SU-DHL-6 (cell line): ENCODE data around the gene CSRNP3.

ENCODE experiments used
- H2AFZ ChIP-seq: fragments of 200-600 bp; sonication (generic); 2 replicates; pipeline ENCODE4 v1.6.1; 2014; ENCODE audit warnings: low read depth, mild to moderate bottlenecking, moderate library complexity, mixed read lengths, antibody characterized with exemption, low read length; ENCODE audit not compliant: severe bottlenecking
- H3F3A ChIP-seq: fragments of 200-600 bp; shearing (Covaris generic); 2 replicates; pipeline ENCODE4 v1.6.0; 2016; ENCODE audit warnings: antibody characterized with exemption, mild to moderate bottlenecking; ENCODE audit not compliant: insufficient read depth
- H3K27ac ChIP-seq: fragments of 200-600 bp; sonication (generic); 2 replicates; pipeline ENCODE4 v1.5.1; 2016; ENCODE audit warnings: low read depth, mild to moderate bottlenecking, low read length, moderate library complexity, mixed read lengths
- H3K27me3 ChIP-seq: fragments of 200-600 bp; sonication (generic), shearing (Covaris generic); 2 replicates; pipeline ENCODE4 v1.6.0; 2014; ENCODE audit warnings: mild to moderate bottlenecking, low read length
- H3K36me3 ChIP-seq: fragments of 200-600 bp; sonication (generic); 2 replicates; pipeline ENCODE4 v1.6.1; 2014; ENCODE audit warnings: mild to moderate bottlenecking, low read length, mixed read lengths
- H3K4me2 ChIP-seq: fragments of 300-600, 200-600 bp; shearing (Covaris generic), sonication (generic); 2 replicates; pipeline ENCODE4 v1.6.0; 2014; ENCODE audit warnings: low read length, low read depth, mild to moderate bottlenecking; ENCODE audit not compliant: poor library complexity, severe bottlenecking
- H3K4me3 ChIP-seq: fragments of 200-600 bp; sonication (generic); 2 replicates; pipeline ENCODE4 v1.5.1; 2014; ENCODE audit warnings: antibody characterized with exemption, low read length, mild to moderate bottlenecking, mixed read lengths; ENCODE audit not compliant: insufficient read depth, poor library complexity, severe bottlenecking
- H3K79me2 ChIP-seq: fragments of 200-600 bp; sonication (generic); 2 replicates; pipeline ENCODE4 v1.6.1; 2014; ENCODE audit warnings: mild to moderate bottlenecking, low read length, moderate library complexity; ENCODE audit not compliant: insufficient read depth
- H3K9ac ChIP-seq: fragments of 200-600 bp; sonication (generic); 2 replicates; pipeline ENCODE4 v1.7.0; 2014; ENCODE audit warnings: mild to moderate bottlenecking, low read length
- H3K9me2 ChIP-seq: fragments of 200-600 bp; sonication (generic); replicated peaks from 2 replicates; pipeline ENCODE4 v1.6.1; 2014; ENCODE audit warnings: low read length; ENCODE audit not compliant: insufficient read depth
- H3K9me3 ChIP-seq: fragments of 200-600 bp; sonication (generic); 2 replicates; pipeline ENCODE4 v1.6.1; 2014; ENCODE audit warnings: low read length, mixed read lengths; ENCODE audit not compliant: insufficient read depth
- H4K20me1 ChIP-seq: fragments of 200-600 bp; sonication (generic); 2 replicates; pipeline ENCODE4 v1.6.1; 2014; ENCODE audit warnings: low read depth, mild to moderate bottlenecking, antibody characterized with exemption, low read length, moderate library complexity, mixed read lengths
- EZH2phosphoT487 ChIP-seq: fragments of 200-600 bp; sonication (generic), shearing (Covaris generic); conservative IDR thresholded peaks from 2 replicates; pipeline ENCODE4 v1.6.1; 2018; ENCODE audit warnings: mild to moderate bottlenecking, antibody characterized with exemption, low read length, moderate library complexity, mixed read lengths
- TF ChIP-seq, protein P1 (sequence below): fragments of 200-600 bp; sonication (generic); IDR thresholded peaks from one replicate; pipeline ENCODE4 v1.5.1; 2017; ENCODE audit warnings: antibody characterized with exemption, mild to moderate bottlenecking, low read length, moderate library complexity; ENCODE audit not compliant: insufficient read depth, poor library complexity, severe bottlenecking

Gene CSRNP3

GRCh38 chr2:165472922-165473321 lies 3.4 kb downstream of the CSRNP3 start:
- no peaks in the 10 kb centered on the region for H4K20me1 ChIP-seq
- no peaks in the 10 kb centered on the region for H3K9me2 ChIP-seq
- no peaks in the 10 kb centered on the region for H3K79me2 ChIP-seq
- H3K36me3 ChIP-seq: no peaks in the 10 kb centered on the region
- TF ChIP-seq EZH2phosphoT487: no peak
- TF ChIP-seq, protein P1, sequence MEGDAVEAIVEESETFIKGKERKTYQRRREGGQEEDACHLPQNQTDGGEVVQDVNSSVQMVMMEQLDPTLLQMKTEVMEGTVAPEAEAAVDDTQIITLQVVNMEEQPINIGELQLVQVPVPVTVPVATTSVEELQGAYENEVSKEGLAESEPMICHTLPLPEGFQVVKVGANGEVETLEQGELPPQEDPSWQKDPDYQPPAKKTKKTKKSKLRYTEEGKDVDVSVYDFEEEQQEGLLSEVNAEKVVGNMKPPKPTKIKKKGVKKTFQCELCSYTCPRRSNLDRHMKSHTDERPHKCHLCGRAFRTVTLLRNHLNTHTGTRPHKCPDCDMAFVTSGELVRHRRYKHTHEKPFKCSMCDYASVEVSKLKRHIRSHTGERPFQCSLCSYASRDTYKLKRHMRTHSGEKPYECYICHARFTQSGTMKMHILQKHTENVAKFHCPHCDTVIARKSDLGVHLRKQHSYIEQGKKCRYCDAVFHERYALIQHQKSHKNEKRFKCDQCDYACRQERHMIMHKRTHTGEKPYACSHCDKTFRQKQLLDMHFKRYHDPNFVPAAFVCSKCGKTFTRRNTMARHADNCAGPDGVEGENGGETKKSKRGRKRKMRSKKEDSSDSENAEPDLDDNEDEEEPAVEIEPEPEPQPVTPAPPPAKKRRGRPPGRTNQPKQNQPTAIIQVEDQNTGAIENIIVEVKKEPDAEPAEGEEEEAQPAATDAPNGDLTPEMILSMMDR: no peak
- no peak overlapping the region for H3K4me3 ChIP-seq
- H3K27ac ChIP-seq: no peak overlapping the region
- H3K9me3 ChIP-seq: no peaks in the 10 kb centered on the region
- H3K27me3 ChIP-seq: no peaks in the 10 kb centered on the region
- H3K4me2 ChIP-seq: no peak overlapping the region
- H3F3A ChIP-seq: no peaks in the 10 kb centered on the region
- H3K9ac ChIP-seq: no peak overlapping the region
- H2AFZ ChIP-seq: no peak overlapping the region

DNA sequence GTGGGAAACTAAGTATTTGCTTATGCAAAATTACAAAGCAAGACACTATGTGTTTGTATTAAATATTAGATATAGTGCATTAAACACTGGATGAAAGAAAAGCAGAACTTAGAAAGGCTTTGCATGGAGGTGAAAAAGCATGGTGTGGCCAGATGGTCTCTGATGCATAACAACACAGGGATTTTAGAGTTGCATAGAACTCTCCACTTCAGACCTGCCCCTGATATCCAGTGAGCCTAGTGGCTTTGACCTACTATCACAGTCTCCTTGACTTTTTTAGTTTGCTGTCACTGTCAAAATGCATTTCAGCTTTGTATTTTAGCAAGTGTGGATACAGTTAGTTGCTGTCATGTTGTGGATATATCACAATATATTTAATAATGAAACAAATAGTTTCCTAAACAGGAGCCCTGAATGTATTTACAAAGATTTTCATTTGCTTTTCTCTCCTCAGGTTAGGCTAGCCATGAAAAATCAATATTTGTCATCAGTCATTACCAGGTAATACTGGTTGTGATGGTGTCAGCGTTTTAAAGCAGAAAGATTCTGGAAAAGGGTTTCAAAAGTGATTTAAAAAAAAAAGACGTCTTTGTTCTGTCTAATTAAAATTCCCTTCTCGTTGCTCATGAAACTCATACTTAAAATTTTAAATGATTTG lies 5.2 kb downstream of the CSRNP3 start:
- H3K9ac ChIP-seq: no peak overlapping the region
- H4K20me1 ChIP-seq: no peaks in the 10 kb centered on the region
- H3K27ac ChIP-seq: no peak overlapping the region
- H3K36me3 ChIP-seq: no peaks in the 10 kb centered on the region
- no peak overlapping the region for H2AFZ ChIP-seq
- H3K4me2 ChIP-seq: no peak overlapping the region
- H3K9me2 ChIP-seq: no peaks in the 10 kb centered on the region
- TF ChIP-seq EZH2phosphoT487: no peak
- TF ChIP-seq, protein P1: no peak
- no peak overlapping the region for H3K4me3 ChIP-seq
- H3K79me2 ChIP-seq: no peaks in the 10 kb centered on the region
- H3F3A ChIP-seq: no peaks in the 10 kb centered on the region
- no peaks in the 10 kb centered on the region for H3K27me3 ChIP-seq
- H3K9me3 ChIP-seq: no peaks in the 10 kb centered on the region

GRCh38 chr2:165475277-165476004 lies 5.9 kb downstream of the CSRNP3 start:
- TF ChIP-seq, protein P1: no peak
- no peak for TF ChIP-seq EZH2phosphoT487
- Histone ChIP-seq H3K27me3 (no peaks in the 10 kb centered on the region), H3K36me3 (no peaks in the 10 kb centered on the region), H3K4me2 (no peak overlapping the region), H3K27ac (no peak overlapping the region), H3K9me3 (no peaks in the 10 kb centered on the region), H3K9ac (no peak overlapping the region), H3K9me2 (no peaks in the 10 kb centered on the region), H3K79me2 (no peaks in the 10 kb centered on the region), H4K20me1 (no peaks in the 10 kb centered on the region), H3F3A (no peaks in the 10 kb centered on the region), H3K4me3 (no peak overlapping the region), H2AFZ (no peak overlapping the region)
